IMR-90 (cell line): Measurements from ENCODE around the gene VAT1L. TPM values are rescaled to one million over a fixed set of nuclear protein-coding genes. Genes with fewer than 3 reads are reported as not detected.

Source experiments
- ATAC-seq: fragments of 200-7000 bp; cut with Tn5 transposase; 2 replicates; pipeline ENCODE4 v1.9.1; 2020; ENCODE audit warnings: low read depth, mild to moderate bottlenecking, moderate library complexity
- BruUV-seq: library from RNA; stranded (reverse); fragments of 400-500 nt; replicated peaks from 2 replicates; lab custom pipeline; 2021; lab: Mats Ljungman, UMichigan
- CTCF ChIA-PET: fragments of 300-600 bp; formaldehyde crosslinking; extraction: SDS; loops from one replicate; lab custom pipeline; 2021; ENCODE audit warnings: antibody characterized with exemption; lab: Yijun Ruan, JAX
- POLR2A ChIA-PET: fragments of 300-600 bp; sonication (Branson Sonifier 250); formaldehyde crosslinking; loops from one replicate; lab custom pipeline; 2022; ENCODE audit warnings: antibody characterized with exemption; ENCODE audit not compliant: unreplicated experiment; lab: Charles Lee
- DNase-seq: peaks from one replicate; pipeline ENCODE4 v3.0.0; 2013
- H2AFZ ChIP-seq: replicated peaks from 2 replicates; pipeline ENCODE3; 2013; ENCODE audit warnings: low read length, mild to moderate bottlenecking; ENCODE audit not compliant: poor library complexity
- H2AK5ac ChIP-seq: 2 replicates; pipeline ENCODE4 v1.6.1; 2013; ENCODE audit warnings: low read depth, low read length, inconsistent platforms
- H2AK9ac ChIP-seq: replicated peaks from 2 replicates; pipeline ENCODE3; 2013; ENCODE audit warnings: mild to moderate bottlenecking, low read depth, low read length, moderate library complexity; ENCODE audit not compliant: poor library complexity
- H2BK120ac ChIP-seq: 2 replicates; pipeline ENCODE4 v1.6.1; 2013; ENCODE audit warnings: low read depth, low read length, inconsistent platforms
- H2BK15ac ChIP-seq: 3 replicates; pipeline ENCODE4 v1.6.1; 2013; ENCODE audit warnings: low read depth, low read length, inconsistent platforms
- H2BK20ac ChIP-seq: 2 replicates; pipeline ENCODE4 v1.6.1; 2013; ENCODE audit warnings: low read depth, mild to moderate bottlenecking, inconsistent platforms, low read length, moderate library complexity
- H2BK5ac ChIP-seq: 2 replicates; pipeline ENCODE4 v1.6.1; 2013; ENCODE audit warnings: mild to moderate bottlenecking, low read depth, low read length, inconsistent platforms; ENCODE audit not compliant: poor library complexity, severe bottlenecking
- H3K14ac ChIP-seq: replicated peaks from 2 replicates; pipeline ENCODE4 v1.6.1; 2013; ENCODE audit warnings: low read depth, low read length, inconsistent platforms
- H3K18ac ChIP-seq: 2 replicates; pipeline ENCODE4 v1.6.1; 2013; ENCODE audit warnings: low read depth, low read length, control low read depth
- H3K23ac ChIP-seq: 2 replicates; pipeline ENCODE4 v1.6.1; 2013; ENCODE audit warnings: low read depth, low read length, inconsistent platforms
- H3K27ac ChIP-seq: 2 replicates; pipeline ENCODE4 v1.5.1; 2013; ENCODE audit warnings: mild to moderate bottlenecking, control low read depth, low read length; ENCODE audit not compliant: insufficient read depth
- H3K27me3 ChIP-seq: 2 replicates; pipeline ENCODE4 v1.6.1; 2013; ENCODE audit warnings: low read length; ENCODE audit not compliant: control insufficient read depth, insufficient read depth
- H3K36me3 ChIP-seq: 2 replicates; pipeline ENCODE4 v1.6.1; 2013; ENCODE audit warnings: low read length, mixed read lengths; ENCODE audit not compliant: control insufficient read depth, insufficient read depth
- H3K4ac ChIP-seq: 2 replicates; pipeline ENCODE4 v1.6.1; 2013; ENCODE audit warnings: low read depth, low read length, inconsistent platforms
- H3K4me1 ChIP-seq: 2 replicates; pipeline ENCODE4 v1.6.1; 2013; ENCODE audit warnings: low read length, mixed read lengths; ENCODE audit not compliant: control insufficient read depth, insufficient read depth
- H3K4me2 ChIP-seq: 2 replicates; pipeline ENCODE4 v1.6.1; 2013; ENCODE audit warnings: low read depth, mild to moderate bottlenecking, control low read depth, low read length, moderate library complexity
- H3K4me3 ChIP-seq: 2 replicates; pipeline ENCODE4 v1.5.1; 2013; ENCODE audit warnings: low read depth, mild to moderate bottlenecking, control low read depth, low read length, moderate library complexity; ENCODE audit not compliant: insufficient read depth
- H3K56ac ChIP-seq: 2 replicates; pipeline ENCODE4 v1.6.1; 2013; ENCODE audit warnings: low read length, inconsistent platforms; ENCODE audit not compliant: insufficient read depth; ENCODE audit errors: extremely low read depth
- H3K79me1 ChIP-seq, 2 experiments: 2 replicates each; pipeline ENCODE4 v1.6.1; 2013; ENCODE audit warnings: low read length in 2 of 2, inconsistent platforms in 1 of 2, low read depth in 1 of 2
- H3K9ac ChIP-seq: 2 replicates; pipeline ENCODE4 v1.6.1; 2013; ENCODE audit warnings: low read depth, low read length, control low read depth
- H3K9me1 ChIP-seq: 2 replicates; pipeline ENCODE4 v1.6.1; 2013; ENCODE audit warnings: low read length, inconsistent platforms; ENCODE audit not compliant: insufficient read depth
- H3K9me3 ChIP-seq: 2 replicates; pipeline ENCODE4 v1.6.1; 2013; ENCODE audit warnings: low read length; ENCODE audit not compliant: control insufficient read depth, insufficient read depth
- H4K20me1 ChIP-seq: 2 replicates; pipeline ENCODE4 v1.6.1; 2013; ENCODE audit warnings: low read length, inconsistent platforms; ENCODE audit not compliant: insufficient read depth
- H4K5ac ChIP-seq: 2 replicates; pipeline ENCODE4 v1.6.1; 2013; ENCODE audit warnings: mild to moderate bottlenecking, low read depth, low read length, control low read depth
- H4K8ac ChIP-seq, 2 experiments: 2 replicates each; pipeline ENCODE4 v1.6.1; 2013; ENCODE audit warnings: low read depth in 2 of 2, low read length in 2 of 2, control low read depth in 1 of 2, inconsistent platforms in 1 of 2
- H4K91ac ChIP-seq: 2 replicates; pipeline ENCODE4 v1.6.1; 2013; ENCODE audit warnings: low read depth, low read length, inconsistent platforms; ENCODE audit not compliant: insufficient read depth
- ELK1 ChIP-seq: fragments of 150-350 bp; IDR thresholded peaks from 2 replicates; pipeline ENCODE4 v1.6.1; 2016; ENCODE audit warnings: low read depth, mild to moderate bottlenecking, low read length, moderate library complexity, borderline replicate concordance
- SMC3 ChIP-seq: fragments of 150-350 bp; IDR thresholded peaks from 2 replicates; pipeline ENCODE4 v1.6.1; 2016; ENCODE audit warnings: low read depth, mild to moderate bottlenecking, antibody characterized with exemption, low read length, moderate library complexity
- WGBS, 2 experiments: methylation state at CpG; one replicate each; pipeline versions ENCODE4 v1.1.5 to v1.1.7; 2013; ENCODE audit warnings: missing lambda C conversion rate in 2 of 2; ENCODE audit not compliant: insufficient read length in 1 of 2; ENCODE audit errors: extremely low coverage in 2 of 2; 5-methylcytosine and 5-hydroxymethylcytosine counted together
- dilution Hi-C: fragments of 300-500 bp; cut with HindIII; formaldehyde crosslinking; loops from one replicate; pipeline ENCODE4 v1.14.3; 2018; ENCODE audit warnings: low sequenced_read_pairs; ENCODE audit not compliant: unreplicated experiment
- in situ Hi-C: fragments of 300-500 bp; cut with MboI; formaldehyde crosslinking; loops from 3 replicates; pipeline ENCODE4 v1.14.3; 2019; ENCODE audit warnings: low sequenced_read_pairs, inconsistent platforms, mixed read lengths
- intact Hi-C: fragments of 100-400 bp; cut with micrococcal nuclease; formaldehyde crosslinking; loops from 2 replicates; pipeline ENCODE4 v1.10.0; 2022
- polyA plus RNA-seq, 3 experiments: library from polyadenylated mRNA; depleted of rRNA; stranded (reverse); fragments of >200 nt; gene quantifications; 2 replicates each; pipeline ENCODE4 v1.2.3, GENCODE V29; 2012; ENCODE audit warnings: low replicate concordance in 1 of 3
- total RNA-seq: library from RNA; depleted of rRNA; stranded (reverse); fragments of >200 nt; gene quantifications from 2 replicates; pipeline ENCODE4 v1.2.3, GENCODE V29; 2012

Gene VAT1L
- total and polyA plus RNA-seq, 2 of the 4 experiments (the other 2 are of a cell fraction) = 15.4 to 18.5 TPM

GRCh38 chr16:77805398-77805797 lies 17.0 kb downstream of the VAT1L start:
- no peak overlapping the region for H2AK9ac ChIP-seq
- H3K27ac ChIP-seq = no peak overlapping the region
- DNase-seq = no peak
- H3K56ac ChIP-seq = no peak overlapping the region
- in situ Hi-C loops = no loop called here
- CTCF ChIA-PET = no interaction called here
- no peaks in the 10 kb centered on the region for H3K36me3 ChIP-seq
- H3K18ac ChIP-seq = no peak overlapping the region
- BruUV-seq = no TSS peak
- peaks cover 3% of the 10 kb centered on the region; the same call in 1 of the 2 replicates for H3K9me3 ChIP-seq
- H4K20me1 ChIP-seq = no peaks in the 10 kb centered on the region
- H3K23ac ChIP-seq = no peak overlapping the region
- no peak overlapping the region for H4K8ac ChIP-seq
- no peaks in the 10 kb centered on the region for H3K9me1 ChIP-seq
- H2AK5ac ChIP-seq = no peak overlapping the region
- no peak overlapping the region for H2BK20ac ChIP-seq
- no peak overlapping the region for H2BK5ac ChIP-seq
- no peak overlapping the region for H4K5ac ChIP-seq
- H3K79me1 ChIP-seq = no peaks in the 10 kb centered on the region; a peak in 1 of 4 replicates
- ATAC-seq = no peak
- no peak overlapping the region for H3K14ac ChIP-seq
- H3K27me3 ChIP-seq = no peaks in the 10 kb centered on the region
- no peak overlapping the region for H3K4ac ChIP-seq
- H2BK15ac ChIP-seq = no peak overlapping the region
- no CpG with 5 or more reads among the region's 10 CpGs for WGBS, 2 experiments
- H3K4me3 ChIP-seq = no peak overlapping the region
- dilution Hi-C loops = no loop called here
- no peak for TF ChIP-seq SMC3
- TF ChIP-seq ELK1 = no peak
- POLR2A ChIA-PET = no interaction called here
- H4K91ac ChIP-seq = no peak overlapping the region
- H2AFZ ChIP-seq = no peak overlapping the region
- no peak overlapping the region for H3K4me2 ChIP-seq
- H3K4me1 ChIP-seq = no peaks in the 10 kb centered on the region
- no peak overlapping the region for H3K9ac ChIP-seq
- intact Hi-C loops = no loop called here
- H2BK120ac ChIP-seq = no peak overlapping the region
